GM12878 (cell line): ENCODE measurements around the gene DCDC2C. TPM values are rescaled to one million over a fixed set of nuclear protein-coding genes. Genes with fewer than 3 reads are reported as not detected.

Experiments used
- ATAC-seq: fragments of 200-7000 bp; cut with Tn5 transposase; 3 replicates; pipeline ENCODE4 v1.9.1; 2020; ENCODE audit warnings: mild to moderate bottlenecking, moderate library complexity
- BruUV-seq: library from RNA; stranded (reverse); fragments of 400-500 nt; replicated peaks from 2 replicates; lab custom pipeline; 2021; lab: Mats Ljungman, UMichigan
- CTCF ChIA-PET: fragments of 300-600 bp; sonication (Branson Sonifier 250); formaldehyde crosslinking; extraction: SDS; loops from one replicate; lab custom pipeline; 2021; ENCODE audit warnings: inconsistent platforms; lab: Yijun Ruan, JAX
- POLR2A ChIA-PET: fragments of 350-600 bp; formaldehyde crosslinking; extraction: SDS; loops from one replicate; lab custom pipeline; 2021; ENCODE audit warnings: inconsistent platforms; lab: Charles Lee
- RAD21 ChIA-PET: fragments of 300-600 bp; sonication (Branson Sonifier 250); formaldehyde crosslinking; loops from one replicate; lab custom pipeline; 2023; ENCODE audit warnings: antibody characterized with exemption; ENCODE audit not compliant: unreplicated experiment; lab: Charles Lee
- SMC1A ChIA-PET: fragments of 300-600 bp; sonication (Branson Sonifier 250); formaldehyde crosslinking; loops from one replicate; lab custom pipeline; 2023; ENCODE audit not compliant: unreplicated experiment, uncharacterized antibody; lab: Charles Lee
- DNase-seq: peaks from one replicate; pipeline ENCODE4 v3.0.0-alpha.2; 2011; ENCODE audit warnings: low read depth, low spot score
- FAIRE-seq: peaks from 3 replicates; lab custom pipeline; 2011; peaks lifted over from hg19 to GRCh38; lab: Jason Lieb, UNC
- H2AFZ ChIP-seq: 2 replicates; pipeline ENCODE4 v1.6.0; 2011; ENCODE audit warnings: low read depth, low read length, control low read depth; ENCODE audit not compliant: control insufficient read depth
- H3K27ac ChIP-seq: 2 replicates; pipeline ENCODE4 v1.5.1; 2011; ENCODE audit warnings: control low read depth; ENCODE audit not compliant: control insufficient read depth, insufficient read depth
- H3K27me3 ChIP-seq, 2 experiments: replicated peaks in 1 of 2; 2 replicates each; pipeline versions ENCODE4 v1.6.0 to v1.6.1; 2011; ENCODE audit warnings: low read length in 1 of 2; ENCODE audit not compliant: control insufficient read depth in 2 of 2, insufficient read depth in 2 of 2
- H3K36me3 ChIP-seq, 2 experiments: 2 replicates each; pipeline ENCODE4 v1.5.1; 2011; ENCODE audit warnings: low read length in 1 of 2; ENCODE audit not compliant: control insufficient read depth in 2 of 2, insufficient read depth in 2 of 2
- H3K4me1 ChIP-seq: 2 replicates; pipeline ENCODE4 v1.6.1; 2011; ENCODE audit warnings: mild to moderate bottlenecking, low read length, moderate library complexity, mixed read lengths; ENCODE audit not compliant: control insufficient read depth, insufficient read depth
- H3K4me2 ChIP-seq: 2 replicates; pipeline ENCODE4 v1.6.0; 2011; ENCODE audit warnings: control low read depth; ENCODE audit not compliant: control insufficient read depth, insufficient read depth
- H3K4me3 ChIP-seq: fragments of 200-600 bp; sonication (generic); 2 replicates; pipeline ENCODE4 v1.5.1; 2016
- H3K79me2 ChIP-seq: 2 replicates; pipeline ENCODE4 v1.6.0; 2011; ENCODE audit warnings: low read length; ENCODE audit not compliant: control insufficient read depth, insufficient read depth
- H3K9ac ChIP-seq: 2 replicates; pipeline ENCODE4 v1.8.0; 2011; ENCODE audit warnings: low read length, control low read depth, mixed read lengths; ENCODE audit not compliant: control insufficient read depth, insufficient read depth
- H3K9me3 ChIP-seq: replicated peaks from 3 replicates; pipeline ENCODE4 v1.5.1; 2011; ENCODE audit warnings: mild to moderate bottlenecking, low read length; ENCODE audit not compliant: control insufficient read depth, insufficient read depth
- H4K20me1 ChIP-seq: 2 replicates; pipeline ENCODE4 v1.6.0; 2011; ENCODE audit not compliant: control insufficient read depth, insufficient read depth
- CBX5 ChIP-seq: sonication (generic); IDR thresholded peaks from 2 replicates; pipeline ENCODE4 v1.6.1; 2016; ENCODE audit warnings: low read depth, moderate library complexity, mild to moderate bottlenecking, inconsistent platforms
- CHD4 ChIP-seq: fragments of 200-600 bp; sonication (generic); IDR thresholded peaks from 2 replicates; pipeline ENCODE4 v1.6.1; 2016; ENCODE audit warnings: mild to moderate bottlenecking
- IRF4 ChIP-seq: IDR thresholded peaks from 2 replicates; pipeline ENCODE4 v1.6.1; 2011; ENCODE audit warnings: low read depth, low read length
- KLF5 ChIP-seq: fragments of 450-650 bp; IDR thresholded peaks from 2 replicates; pipeline ENCODE4 v1.6.1; 2014; ENCODE audit warnings: mild to moderate bottlenecking; ENCODE audit not compliant: partially characterized antibody
- MTA2 ChIP-seq: fragments of 450-650 bp; IDR thresholded peaks from 2 replicates; pipeline ENCODE4 v1.6.1; 2016; ENCODE audit warnings: low read depth, mild to moderate bottlenecking, moderate library complexity
- NRF1 ChIP-seq: conservative IDR thresholded peaks from 2 replicates; pipeline ENCODE4 v1.6.1; 2011; ENCODE audit warnings: mild to moderate bottlenecking, low read depth, low read length, improper control_type of control experiment
- POLR2AphosphoS5 ChIP-seq: IDR thresholded peaks from 2 replicates; pipeline ENCODE4 v1.6.1; 2011; ENCODE audit warnings: mild to moderate bottlenecking, low read length, inconsistent platforms
- RB1 ChIP-seq: fragments of 450-650 bp; formaldehyde crosslinking; IDR thresholded peaks from 2 replicates; pipeline ENCODE4 v1.6.1; 2017; ENCODE audit warnings: mild to moderate bottlenecking, borderline replicate concordance
- RCOR1 ChIP-seq: conservative IDR thresholded peaks from 2 replicates; pipeline ENCODE4 v1.6.1; 2012; ENCODE audit warnings: low read depth, low read length, improper control_type of control experiment
- SMAD5 ChIP-seq: IDR thresholded peaks from 2 replicates; pipeline ENCODE4 v1.6.1; 2016; ENCODE audit warnings: antibody characterized with exemption, low read depth
- SMC3 ChIP-seq: IDR thresholded peaks from 2 replicates; pipeline ENCODE4 v1.6.1; 2011; ENCODE audit warnings: low read length, improper control_type of control experiment, borderline replicate concordance
- STAT1 ChIP-seq: fragments of 450-650 bp; conservative IDR thresholded peaks from 2 replicates; pipeline ENCODE4 v1.6.1; 2014; ENCODE audit warnings: antibody characterized with exemption, mild to moderate bottlenecking
- TCF12 ChIP-seq: IDR thresholded peaks from 2 replicates; pipeline ENCODE4 v1.6.1; 2011; ENCODE audit warnings: low read depth, mild to moderate bottlenecking, low read length
- WRNIP1 ChIP-seq: IDR thresholded peaks from 2 replicates; pipeline ENCODE4 v1.6.1; 2011; ENCODE audit warnings: low read depth, low read length, improper control_type of control experiment, borderline replicate concordance
- ZNF207 ChIP-seq: fragments of 450-650 bp; IDR thresholded peaks from 2 replicates; pipeline ENCODE4 v1.6.1; 2014; ENCODE audit warnings: antibody characterized with exemption, mild to moderate bottlenecking, borderline replicate concordance
- WGBS: methylation state at CpG from one replicate; pipeline ENCODE4 v1.1.6; 2016; ENCODE audit warnings: low lambda C conversion rate; ENCODE audit not compliant: insufficient replicate concordance, insufficient coverage; ENCODE audit errors: missing lambda C conversion rate; 5-methylcytosine and 5-hydroxymethylcytosine counted together
- in situ Hi-C: fragments of 300-500 bp; cut with MboI; formaldehyde crosslinking; loops from 9 replicates; pipeline ENCODE4 v1.14.3; 2018; ENCODE audit warnings: mixed read lengths
- intact Hi-C: fragments of 100-400 bp; cut with micrococcal nuclease; formaldehyde crosslinking; loops from one replicate; pipeline ENCODE4 v1.14.2; 2022; ENCODE audit not compliant: unreplicated experiment
- polyA plus RNA-seq, 11 experiments: library from polyadenylated mRNA; depleted of rRNA in 4 of 11; unstranded in 6 of 11; stranded (reverse) in 5 of 11; fragments of >200 nt; fragmentation: Nextera tagmentation in 4 of 11; fragmentation: Illumina TruSeq in 1 of 11; extraction: Ambion mirVana in 4 of 11; extraction: Trizol in 1 of 11; gene quantifications; 1 replicate in 1 of 11; 2 replicates in 10 of 11; pipeline versions ENCODE4 v1.2.1 to v1.2.3, GENCODE V29; 2011 to 2016; ENCODE audit warnings: inconsistent platforms in 2 of 11, missing spikeins in 2 of 11, low read depth in 1 of 11
- total RNA-seq, 4 experiments: library from RNA; depleted of rRNA in 3 of 4; stranded (reverse); fragments of >200 nt in 3 of 4; fragmentation: Illumina TruSeq in 1 of 4; extraction: Trizol in 1 of 4; gene quantifications; 2 replicates each; pipeline versions ENCODE4 v1.2.1 to v1.2.3, GENCODE V29; 2013 to 2021
- TF ChIP-seq, protein P1 (sequence below): IDR thresholded peaks from 2 replicates; pipeline ENCODE4 v1.6.1; 2012; ENCODE audit warnings: low read depth, low read length, improper control_type of control experiment

Gene DCDC2C
- total and polyA plus RNA-seq, 10 of the 15 experiments (the other 5 are each of a cell fraction or from before 2014, with no cell fraction given): not detected

DNA sequence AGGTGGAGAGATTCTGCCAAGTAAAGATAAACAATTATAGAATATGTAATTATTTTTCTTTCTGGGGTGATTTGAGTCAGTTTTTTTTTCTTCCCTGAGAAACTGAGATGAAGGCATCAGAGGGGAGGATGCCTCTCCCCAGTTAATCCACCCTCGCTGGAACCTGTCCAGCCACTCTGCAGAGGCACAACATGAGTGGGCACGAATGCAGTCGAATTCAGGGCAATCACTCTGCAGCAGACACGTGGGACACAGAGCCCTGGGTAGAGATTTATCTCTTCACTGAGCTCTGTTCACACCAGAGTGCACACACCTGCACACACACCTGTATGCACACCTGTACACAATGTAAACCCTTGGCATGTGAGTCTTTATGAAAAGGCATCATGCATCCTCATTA lies 154.2 kb downstream of the DCDC2C start:
- ATAC-seq (no peak), DNase-seq (no peak), FAIRE-seq (no peak)
- TF ChIP-seq NRF1: no peak
- in situ Hi-C loops (no loop called here), intact Hi-C loops (no loop called here)
- Histone ChIP-seq H3K27ac (no peak overlapping the region), H3K4me2 (no peak overlapping the region), H3K4me3 (no peak overlapping the region), H2AFZ (no peak overlapping the region), H3K9me3 (no peaks in the 10 kb centered on the region; the same call in 2 of the 3 replicates), H4K20me1 (no peaks in the 10 kb centered on the region), H3K4me1 (no peaks in the 10 kb centered on the region), H3K27me3 (no peaks in the 10 kb centered on the region), H3K36me3 (no peaks in the 10 kb centered on the region), H3K9ac (no peak overlapping the region), H3K79me2 (no peaks in the 10 kb centered on the region)
- ChIA-PET POLR2A (no interaction called here), RAD21 (no interaction called here), CTCF (no interaction called here), SMC1A (no interaction called here)
- WGBS: 1% methylated on average over 4 of the region's 4 CpGs
- no TSS peak for BruUV-seq

DNA sequence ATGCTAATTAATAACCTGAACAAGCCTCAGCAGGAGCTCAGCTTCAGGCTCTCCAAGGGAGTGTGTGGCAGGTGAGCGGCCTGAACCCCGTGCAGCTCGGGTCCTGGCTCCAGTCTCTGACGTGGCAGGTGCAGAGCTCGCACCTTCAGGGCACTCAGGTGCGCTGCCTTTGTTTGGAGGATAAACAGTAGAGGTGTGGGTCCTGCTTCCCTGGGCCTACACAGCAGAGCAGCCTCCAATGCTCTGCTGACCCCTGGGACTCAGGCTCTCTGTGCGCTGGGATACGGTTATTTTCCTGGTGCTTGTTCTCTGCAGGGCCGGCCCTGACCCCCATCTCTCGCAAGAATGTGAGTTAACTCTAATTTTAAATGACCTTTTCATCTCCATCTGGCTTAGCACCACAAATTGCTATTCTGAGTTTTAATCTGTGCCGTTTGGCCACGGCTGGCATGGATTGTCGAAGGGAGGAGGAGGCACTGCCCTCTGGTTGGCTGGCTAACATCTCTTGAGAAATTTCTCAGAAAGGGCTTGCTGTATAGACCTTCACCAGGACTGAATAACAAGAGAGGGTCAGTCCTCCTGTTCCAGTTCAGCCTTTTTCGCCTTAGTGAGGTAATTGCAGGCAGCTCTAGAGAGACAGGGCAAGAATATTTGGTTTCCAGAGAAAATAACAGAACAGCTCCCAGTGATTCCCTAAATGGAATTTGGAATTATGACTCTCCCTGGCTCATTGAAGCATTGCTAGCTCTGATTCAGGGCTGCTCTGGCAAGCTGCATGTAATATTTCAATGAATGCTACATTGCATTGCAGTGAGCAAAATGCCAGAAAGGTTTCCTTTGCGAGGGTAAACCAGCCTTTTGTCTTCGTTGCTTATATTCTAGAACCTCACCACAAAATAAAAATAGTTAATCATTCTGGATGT lies 161.8 kb downstream of the DCDC2C start:
- CTCF ChIA-PET: no interaction called here
- SMC1A ChIA-PET: interaction anchor here (0.7 kb wide), 1 partner anchor 24 kb away, joined by 3 read pairs; no protein-coding TSS in a partner anchor
- intact Hi-C loops (no loop called here), in situ Hi-C loops (no loop called here)
- FAIRE-seq: no peak
- RAD21 ChIA-PET: no interaction called here
- no peak for DNase-seq
- H3K9me3 ChIP-seq: no peaks in the 10 kb centered on the region
- H3K79me2 ChIP-seq: no peaks in the 10 kb centered on the region
- no peaks in the 10 kb centered on the region for H3K36me3 ChIP-seq
- H3K27me3 ChIP-seq: no peaks in the 10 kb centered on the region; a peak in 1 of 4 replicates
- no peak overlapping the region for H3K9ac ChIP-seq
- no peaks in the 10 kb centered on the region for H3K4me1 ChIP-seq
- H3K4me3 ChIP-seq: no peak overlapping the region
- H4K20me1 ChIP-seq: no peaks in the 10 kb centered on the region
- WGBS: 33% methylated on average over 16 of the region's 16 CpGs
- no peak overlapping the region for H3K27ac ChIP-seq
- H3K4me2 ChIP-seq: no peak overlapping the region
- POLR2A ChIA-PET: no interaction called here
- BruUV-seq: no TSS peak
- ATAC-seq: no peak
- no peak overlapping the region for H2AFZ ChIP-seq
- no peak for TF ChIP-seq MTA2
- TF ChIP-seq STAT1: no peak
- no peak for TF ChIP-seq RB1
- TF ChIP-seq RCOR1: no peak
- TF ChIP-seq CHD4: no peak
- TF ChIP-seq WRNIP1: no peak
- TF ChIP-seq SMAD5: no peak
- TF ChIP-seq CBX5: no peak
- no peak for TF ChIP-seq IRF4
- no peak for TF ChIP-seq POLR2AphosphoS5
- TF ChIP-seq KLF5: no peak
- TF ChIP-seq, protein P1, sequence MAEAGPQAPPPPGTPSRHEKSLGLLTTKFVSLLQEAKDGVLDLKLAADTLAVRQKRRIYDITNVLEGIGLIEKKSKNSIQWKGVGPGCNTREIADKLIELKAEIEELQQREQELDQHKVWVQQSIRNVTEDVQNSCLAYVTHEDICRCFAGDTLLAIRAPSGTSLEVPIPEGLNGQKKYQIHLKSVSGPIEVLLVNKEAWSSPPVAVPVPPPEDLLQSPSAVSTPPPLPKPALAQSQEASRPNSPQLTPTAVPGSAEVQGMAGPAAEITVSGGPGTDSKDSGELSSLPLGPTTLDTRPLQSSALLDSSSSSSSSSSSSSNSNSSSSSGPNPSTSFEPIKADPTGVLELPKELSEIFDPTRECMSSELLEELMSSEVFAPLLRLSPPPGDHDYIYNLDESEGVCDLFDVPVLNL: no peak
- no peak for TF ChIP-seq ZNF207
- TF ChIP-seq SMC3: no peak
- TF ChIP-seq TCF12: no peak
